ENCODE measurements around the gene UMODL1. TPM values are rescaled to one million over a fixed set of nuclear protein-coding genes. Genes with fewer than 3 reads are reported as not detected.

Gene UMODL1, protein sequence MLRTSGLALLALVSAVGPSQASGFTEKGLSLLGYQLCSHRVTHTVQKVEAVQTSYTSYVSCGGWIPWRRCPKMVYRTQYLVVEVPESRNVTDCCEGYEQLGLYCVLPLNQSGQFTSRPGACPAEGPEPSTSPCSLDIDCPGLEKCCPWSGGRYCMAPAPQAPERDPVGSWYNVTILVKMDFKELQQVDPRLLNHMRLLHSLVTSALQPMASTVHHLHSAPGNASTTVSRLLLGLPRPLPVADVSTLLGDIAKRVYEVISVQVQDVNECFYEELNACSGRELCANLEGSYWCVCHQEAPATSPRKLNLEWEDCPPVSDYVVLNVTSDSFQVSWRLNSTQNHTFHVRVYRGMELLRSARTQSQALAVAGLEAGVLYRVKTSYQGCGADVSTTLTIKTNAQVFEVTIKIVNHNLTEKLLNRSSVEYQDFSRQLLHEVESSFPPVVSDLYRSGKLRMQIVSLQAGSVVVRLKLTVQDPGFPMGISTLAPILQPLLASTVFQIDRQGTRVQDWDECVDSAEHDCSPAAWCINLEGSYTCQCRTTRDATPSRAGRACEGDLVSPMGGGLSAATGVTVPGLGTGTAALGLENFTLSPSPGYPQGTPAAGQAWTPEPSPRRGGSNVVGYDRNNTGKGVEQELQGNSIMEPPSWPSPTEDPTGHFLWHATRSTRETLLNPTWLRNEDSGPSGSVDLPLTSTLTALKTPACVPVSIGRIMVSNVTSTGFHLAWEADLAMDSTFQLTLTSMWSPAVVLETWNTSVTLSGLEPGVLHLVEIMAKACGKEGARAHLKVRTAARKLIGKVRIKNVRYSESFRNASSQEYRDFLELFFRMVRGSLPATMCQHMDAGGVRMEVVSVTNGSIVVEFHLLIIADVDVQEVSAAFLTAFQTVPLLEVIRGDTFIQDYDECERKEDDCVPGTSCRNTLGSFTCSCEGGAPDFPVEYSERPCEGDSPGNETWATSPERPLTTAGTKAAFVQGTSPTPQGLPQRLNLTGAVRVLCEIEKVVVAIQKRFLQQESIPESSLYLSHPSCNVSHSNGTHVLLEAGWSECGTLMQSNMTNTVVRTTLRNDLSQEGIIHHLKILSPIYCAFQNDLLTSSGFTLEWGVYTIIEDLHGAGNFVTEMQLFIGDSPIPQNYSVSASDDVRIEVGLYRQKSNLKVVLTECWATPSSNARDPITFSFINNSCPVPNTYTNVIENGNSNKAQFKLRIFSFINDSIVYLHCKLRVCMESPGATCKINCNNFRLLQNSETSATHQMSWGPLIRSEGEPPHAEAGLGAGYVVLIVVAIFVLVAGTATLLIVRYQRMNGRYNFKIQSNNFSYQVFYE
- under 1 TPM in 1 of 2 experiments, not detected in 1; 0.07 TPM for total RNA-seq
- not detected for polyA plus RNA-seq

DNA sequence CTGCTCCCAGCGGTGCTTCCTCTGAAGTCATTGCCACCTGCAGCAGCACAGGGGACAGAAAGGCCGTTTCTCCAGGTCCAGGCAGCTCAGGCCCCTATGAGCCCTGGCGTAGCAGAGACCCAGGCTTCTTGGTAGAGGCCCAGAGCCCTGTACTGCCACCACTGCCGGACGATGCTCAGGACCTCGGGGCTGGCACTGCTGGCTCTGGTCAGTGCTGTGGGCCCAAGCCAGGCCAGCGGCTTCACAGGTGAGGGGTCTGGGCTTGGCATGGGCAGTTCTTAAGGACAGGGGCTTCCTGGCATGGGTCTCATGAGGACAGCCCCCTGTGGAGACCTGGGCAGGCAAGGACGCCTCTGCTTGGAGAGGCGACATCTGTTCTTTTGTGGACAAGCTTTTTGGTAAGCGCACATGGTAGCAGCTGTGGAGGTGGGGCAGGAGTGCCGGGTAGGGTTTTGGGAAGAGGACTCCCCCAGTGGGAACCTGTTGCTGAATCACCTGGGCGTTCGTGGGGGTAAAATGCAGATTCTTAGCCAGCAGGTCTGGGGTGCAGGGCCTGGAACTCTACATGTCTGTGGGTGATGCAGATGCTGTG lies at the start of gene UMODL1:
Gene UMODL1 (plus strand): TSS at position 172 of the 592 bp plus-strand sequence. CDS start 0 bp downstream, at position 172.
- H3K27ac ChIP-seq (ENCODE audit: low read depth, low read length): no peak within 1 kb of the TSS
- H3K4me3 ChIP-seq (ENCODE audit: low read length): no peak within 1 kb of the TSS
- H3K27me3 ChIP-seq (ENCODE audit: insufficient read depth, low read length, poor library complexity, severe bottlenecking): no peaks in the 10 kb centered on the region
- peak in 1 of 5 donors; percentile 37 for DNase-seq
- Mint-ChIP-seq H3K4me3 (peak within 1 kb of the TSS in 1 of 7 donors; percentile 3), H3K27me3 (peaks cover 0 to 6% of the 10 kb centered on the region in 2 donors), H3K9me3 (no peaks in the 10 kb centered on the region), H3K36me3 (no peaks in the 10 kb centered on the region), H3K27ac (no peak within 1 kb of the TSS), H3K4me1 (peaks cover 7 to 28% (median 23%) of the 10 kb centered on the region in 3 donors)
- ChIA-PET CTCF (interaction anchor here (1.4 kb wide), 1 partner anchor 36 kb away, joined by 5 read pairs; no protein-coding TSS in a partner anchor), POLR2A (interaction anchor here (0.7 kb wide), 1 partner anchor 228 kb away, joined by 3 read pairs; no protein-coding TSS in a partner anchor)
- no peaks in the 10 kb centered on the region for H3K4me1 ChIP-seq (ENCODE audit: insufficient read depth, low read length)
- no peaks in the 10 kb centered on the region for H3K36me3 ChIP-seq (ENCODE audit: insufficient read depth, low read length)
- no peaks in the 10 kb centered on the region for H3K9me3 ChIP-seq (ENCODE audit: low read length)

DNA sequence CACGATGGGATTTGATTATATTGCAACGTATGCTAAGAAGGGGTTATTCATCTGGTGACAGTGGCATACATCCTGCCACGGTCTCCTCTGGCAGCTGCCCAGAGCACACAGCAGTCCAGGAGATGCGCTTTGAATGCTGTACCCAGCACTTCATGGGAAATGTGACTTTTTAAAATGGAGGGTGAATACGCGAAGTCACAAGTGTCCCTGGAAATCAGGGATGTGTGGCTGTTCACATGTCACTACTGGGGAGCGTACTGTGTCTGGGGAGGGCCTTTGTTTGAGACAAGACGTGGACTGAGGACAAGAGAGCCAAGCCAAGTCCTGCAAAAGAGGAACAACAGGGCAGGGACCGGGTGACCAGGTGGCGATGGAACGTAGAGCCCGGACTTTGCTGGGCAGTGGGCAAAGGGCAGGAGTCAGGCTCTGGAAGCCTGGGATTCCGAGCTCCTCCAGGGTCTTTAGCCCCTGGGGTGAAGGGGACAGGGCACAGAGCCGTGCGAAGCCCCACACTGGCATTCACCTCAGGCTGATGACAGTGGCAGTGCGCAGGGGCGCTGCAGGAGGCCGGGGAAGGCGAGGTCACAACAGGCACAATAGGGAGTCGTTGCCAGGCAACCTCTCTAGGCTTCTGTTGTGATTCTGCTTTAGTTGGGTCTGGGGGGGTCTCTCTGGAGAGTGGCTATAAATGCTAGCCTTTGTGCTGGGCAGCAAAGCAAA lies 49.6 kb upstream of the UMODL1 start:
- Mint-ChIP-seq H3K27ac (no peak overlapping the region), H3K36me3 (peaks cover 0 to 3% (median 0%) of the 10 kb centered on the region in 3 donors), H3K4me3 (no peak overlapping the region), H3K4me1 (no peaks in the 10 kb centered on the region), H3K9me3 (no peaks in the 10 kb centered on the region), H3K27me3 (peaks cover 7 to 14% of the 10 kb centered on the region in 2 donors)
- Histone ChIP-seq H3K4me1 (ENCODE audit: insufficient read depth, low read length) (no peaks in the 10 kb centered on the region), H3K9me3 (ENCODE audit: low read length) (no peaks in the 10 kb centered on the region), H3K27ac (ENCODE audit: low read depth, low read length) (no peak overlapping the region), H3K4me3 (ENCODE audit: low read length) (no peak overlapping the region), H3K36me3 (ENCODE audit: insufficient read depth, low read length) (no peaks in the 10 kb centered on the region), H3K27me3 (ENCODE audit: insufficient read depth, low read length, poor library complexity, severe bottlenecking) (no peaks in the 10 kb centered on the region)
- CTCF ChIA-PET: no interaction called here
- POLR2A ChIA-PET: no interaction called here
- no peak for DNase-seq

DNA sequence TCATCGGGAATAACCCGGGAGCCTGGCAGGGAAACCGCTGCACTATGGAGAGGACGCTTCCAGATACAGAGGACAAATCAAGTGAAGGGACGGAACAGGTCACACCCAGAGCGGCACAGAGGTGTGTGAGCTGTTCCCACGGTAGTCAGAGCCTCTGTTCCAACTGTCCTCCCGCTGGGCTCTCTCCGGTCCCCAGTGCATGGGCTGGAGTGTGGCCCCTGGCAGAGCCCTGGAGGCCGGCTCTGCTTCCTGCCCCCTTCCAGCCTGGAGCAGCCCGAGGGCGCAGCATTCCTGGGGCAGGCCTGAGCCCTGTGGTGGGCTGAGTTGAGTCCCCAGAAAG lies 49.1 kb upstream of the UMODL1 start:
- Mint-ChIP-seq H3K27ac (no peak overlapping the region), H3K36me3 (peaks cover 0 to 3% (median 0%) of the 10 kb centered on the region in 3 donors), H3K4me3 (no peak overlapping the region), H3K4me1 (no peaks in the 10 kb centered on the region), H3K9me3 (no peaks in the 10 kb centered on the region), H3K27me3 (peaks cover 7 to 14% of the 10 kb centered on the region in 2 donors)
- DNase-seq: no peak
- Histone ChIP-seq H3K27ac (ENCODE audit: low read depth, low read length) (no peak overlapping the region), H3K4me1 (ENCODE audit: insufficient read depth, low read length) (no peaks in the 10 kb centered on the region), H3K9me3 (ENCODE audit: low read length) (no peaks in the 10 kb centered on the region), H3K36me3 (ENCODE audit: insufficient read depth, low read length) (no peaks in the 10 kb centered on the region), H3K27me3 (ENCODE audit: insufficient read depth, low read length, poor library complexity, severe bottlenecking) (no peaks in the 10 kb centered on the region), H3K4me3 (ENCODE audit: low read length) (no peak overlapping the region)
- CTCF ChIA-PET: no interaction called here
- POLR2A ChIA-PET: no interaction called here

DNA sequence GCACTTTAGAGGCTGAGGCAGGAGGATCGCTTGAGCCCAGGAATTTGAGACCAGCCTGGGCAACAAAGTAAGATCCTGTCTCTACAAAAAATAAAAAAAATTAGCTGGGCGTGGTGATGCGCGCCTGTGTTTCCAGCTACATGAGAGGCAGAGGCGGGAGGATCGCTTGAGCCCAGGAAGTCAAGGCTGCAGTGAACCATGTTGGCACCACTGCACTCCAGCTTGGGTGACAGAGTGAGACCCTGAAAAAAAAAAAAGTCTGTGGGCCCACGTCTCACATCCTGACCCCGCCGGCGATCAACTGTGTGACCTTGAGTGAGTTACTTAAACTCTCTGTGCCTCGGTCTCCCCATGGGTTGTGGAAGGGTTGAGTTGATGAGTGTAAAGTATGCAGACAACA lies 48.2 kb upstream of the UMODL1 start:
- Histone ChIP-seq H3K9me3 (ENCODE audit: low read length) (no peaks in the 10 kb centered on the region), H3K36me3 (ENCODE audit: insufficient read depth, low read length) (no peaks in the 10 kb centered on the region), H3K4me3 (ENCODE audit: low read length) (no peak overlapping the region), H3K27me3 (ENCODE audit: insufficient read depth, low read length, poor library complexity, severe bottlenecking) (no peaks in the 10 kb centered on the region), H3K4me1 (ENCODE audit: insufficient read depth, low read length) (no peaks in the 10 kb centered on the region), H3K27ac (ENCODE audit: low read depth, low read length) (no peak overlapping the region)
- no peaks in the 10 kb centered on the region for H3K9me3 Mint-ChIP-seq
- POLR2A ChIA-PET: no interaction called here
- peaks cover 7 to 14% of the 10 kb centered on the region in 2 donors for H3K27me3 Mint-ChIP-seq
- H3K27ac Mint-ChIP-seq: no peak overlapping the region
- DNase-seq: no peak
- H3K4me3 Mint-ChIP-seq: no peak overlapping the region
- no peaks in the 10 kb centered on the region for H3K4me1 Mint-ChIP-seq
- CTCF ChIA-PET: no interaction called here
- peaks cover 0 to 3% (median 0%) of the 10 kb centered on the region in 3 donors for H3K36me3 Mint-ChIP-seq

DNA sequence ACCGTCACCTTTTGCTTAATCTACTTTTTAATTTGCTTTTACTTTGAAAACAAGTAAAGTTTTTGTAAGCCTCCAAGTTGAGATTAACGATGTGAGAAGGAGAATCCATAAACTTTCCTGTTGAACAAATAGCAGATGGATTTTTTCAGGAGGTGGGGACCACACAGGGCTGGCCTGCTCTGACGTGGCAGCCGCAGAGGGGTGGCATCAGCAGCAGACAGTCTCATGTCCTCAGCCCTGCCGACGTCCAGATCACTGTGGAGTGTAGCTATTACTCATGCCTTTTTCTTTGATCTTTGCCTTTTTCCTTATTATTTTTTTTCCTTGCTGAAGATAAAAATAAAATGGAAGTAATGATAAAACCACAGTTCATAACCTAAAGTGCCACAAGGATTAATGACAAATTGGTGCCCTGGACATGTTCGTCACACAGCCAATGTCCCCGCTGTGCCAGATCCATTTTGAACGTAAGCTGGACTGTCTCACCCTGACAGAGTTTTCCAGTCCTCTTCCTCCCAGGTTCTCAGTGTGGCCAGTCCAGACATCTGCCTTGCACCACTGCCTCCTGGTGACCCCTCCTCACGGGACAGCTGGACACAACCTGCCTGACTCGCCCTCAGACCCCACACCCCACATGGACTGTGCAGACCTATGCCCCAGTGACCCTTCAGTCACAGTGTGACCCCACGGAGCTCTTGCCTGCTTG lies 45.6 kb upstream of the UMODL1 start:
- Mint-ChIP-seq H3K27me3 (peaks cover 2 to 4% of the 10 kb centered on the region in 2 donors), H3K4me1 (no peaks in the 10 kb centered on the region), H3K27ac (no peak overlapping the region), H3K9me3 (no peaks in the 10 kb centered on the region), H3K36me3 (no peaks in the 10 kb centered on the region), H3K4me3 (no peak overlapping the region)
- Histone ChIP-seq H3K27ac (ENCODE audit: low read depth, low read length) (no peak overlapping the region), H3K4me1 (ENCODE audit: insufficient read depth, low read length) (no peaks in the 10 kb centered on the region), H3K4me3 (ENCODE audit: low read length) (no peak overlapping the region), H3K9me3 (ENCODE audit: low read length) (no peaks in the 10 kb centered on the region), H3K27me3 (ENCODE audit: insufficient read depth, low read length, poor library complexity, severe bottlenecking) (no peaks in the 10 kb centered on the region), H3K36me3 (ENCODE audit: insufficient read depth, low read length) (no peaks in the 10 kb centered on the region)
- POLR2A ChIA-PET: no interaction called here
- CTCF ChIA-PET: no interaction called here
- DNase-seq: no peak

DNA sequence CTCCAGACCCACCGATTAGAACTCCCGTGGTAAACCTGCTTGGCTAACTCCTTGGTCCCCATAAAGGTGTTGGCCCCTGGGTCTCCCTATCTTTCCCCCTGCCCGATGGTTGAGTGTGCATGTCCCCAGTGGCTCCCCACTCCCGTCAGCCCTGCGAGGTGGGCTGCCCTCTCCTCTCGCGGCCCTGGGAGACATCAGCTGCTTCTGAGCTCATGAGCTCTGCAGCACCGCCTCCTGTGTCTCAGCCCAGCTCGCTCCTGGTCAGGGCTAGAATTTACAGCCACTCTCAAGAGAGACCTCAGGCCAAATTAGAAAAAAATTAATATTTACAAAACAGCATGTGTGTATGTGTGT lies 45.1 kb upstream of the UMODL1 start:
- ChIA-PET CTCF (no interaction called here), POLR2A (no interaction called here)
- Histone ChIP-seq H3K27ac (ENCODE audit: low read depth, low read length) (no peak overlapping the region), H3K9me3 (ENCODE audit: low read length) (no peaks in the 10 kb centered on the region), H3K27me3 (ENCODE audit: insufficient read depth, low read length, poor library complexity, severe bottlenecking) (no peaks in the 10 kb centered on the region), H3K36me3 (ENCODE audit: insufficient read depth, low read length) (no peaks in the 10 kb centered on the region), H3K4me3 (ENCODE audit: low read length) (no peak overlapping the region), H3K4me1 (ENCODE audit: insufficient read depth, low read length) (no peaks in the 10 kb centered on the region)
- Mint-ChIP-seq H3K27me3 (peaks cover 2 to 4% of the 10 kb centered on the region in 2 donors), H3K4me3 (no peak overlapping the region), H3K9me3 (no peaks in the 10 kb centered on the region), H3K27ac (peak overlapping the region in 1 of 8 donors; percentile 80), H3K4me1 (no peaks in the 10 kb centered on the region), H3K36me3 (no peaks in the 10 kb centered on the region)
- DNase-seq: no peak
